SU-DHL-6 (cell line): ENCODE data around the gene CNOT1.

Source experiments
- CTCF ChIP-seq: fragments of 200-600 bp; sonication (generic); IDR thresholded peaks from one replicate; pipeline ENCODE4 v1.5.1; 2017; ENCODE audit warnings: antibody characterized with exemption, mild to moderate bottlenecking, low read length, moderate library complexity; ENCODE audit not compliant: insufficient read depth, poor library complexity, severe bottlenecking
- EZH2phosphoT487 ChIP-seq: fragments of 200-600 bp; sonication (generic), shearing (Covaris generic); conservative IDR thresholded peaks from 2 replicates; pipeline ENCODE4 v1.6.1; 2018; ENCODE audit warnings: mild to moderate bottlenecking, antibody characterized with exemption, low read length, moderate library complexity, mixed read lengths

DNA sequence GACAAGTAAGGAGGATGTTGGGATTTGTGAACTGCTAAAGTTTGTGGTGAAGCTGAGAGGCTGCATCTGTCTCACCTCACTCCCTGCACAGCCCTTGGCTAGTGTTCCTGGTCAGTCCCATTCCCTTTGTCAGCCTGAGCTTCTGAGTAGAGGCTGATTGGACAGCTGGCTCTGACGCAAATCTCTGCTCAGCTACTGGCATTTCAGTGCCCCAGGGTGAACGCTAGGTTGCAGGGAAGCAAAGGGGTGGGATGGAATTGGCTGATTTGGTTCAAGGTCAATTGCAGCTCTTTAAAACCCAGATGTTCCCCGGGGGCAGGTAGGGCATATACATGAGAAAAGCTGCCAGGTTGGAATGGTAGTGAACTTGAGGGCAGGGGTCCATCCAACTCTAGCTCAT is 23.1 kb upstream of the CNOT1 start:
- TF ChIP-seq CTCF: no peak
- no peak for TF ChIP-seq EZH2phosphoT487
